Putamen (tissue), 1 donor: ENCODE data around the gene ENDOV.
"Not testable (repeated sequence)": the region's sequence is repeated elsewhere in the genome, so short reads cannot be mapped to it uniquely, and the experiment has no call there.

ENCODE experiments used
- DNase-seq: peaks from one replicate; pipeline ENCODE4 v3.0.0-alpha.2; 2016; ENCODE audit warnings: low spot score

The ENDOV gene

GRCh38 chr17:80388601-80389000, 26.4 kb upstream of the ENDOV start:
- no peak for DNase-seq

DNA sequence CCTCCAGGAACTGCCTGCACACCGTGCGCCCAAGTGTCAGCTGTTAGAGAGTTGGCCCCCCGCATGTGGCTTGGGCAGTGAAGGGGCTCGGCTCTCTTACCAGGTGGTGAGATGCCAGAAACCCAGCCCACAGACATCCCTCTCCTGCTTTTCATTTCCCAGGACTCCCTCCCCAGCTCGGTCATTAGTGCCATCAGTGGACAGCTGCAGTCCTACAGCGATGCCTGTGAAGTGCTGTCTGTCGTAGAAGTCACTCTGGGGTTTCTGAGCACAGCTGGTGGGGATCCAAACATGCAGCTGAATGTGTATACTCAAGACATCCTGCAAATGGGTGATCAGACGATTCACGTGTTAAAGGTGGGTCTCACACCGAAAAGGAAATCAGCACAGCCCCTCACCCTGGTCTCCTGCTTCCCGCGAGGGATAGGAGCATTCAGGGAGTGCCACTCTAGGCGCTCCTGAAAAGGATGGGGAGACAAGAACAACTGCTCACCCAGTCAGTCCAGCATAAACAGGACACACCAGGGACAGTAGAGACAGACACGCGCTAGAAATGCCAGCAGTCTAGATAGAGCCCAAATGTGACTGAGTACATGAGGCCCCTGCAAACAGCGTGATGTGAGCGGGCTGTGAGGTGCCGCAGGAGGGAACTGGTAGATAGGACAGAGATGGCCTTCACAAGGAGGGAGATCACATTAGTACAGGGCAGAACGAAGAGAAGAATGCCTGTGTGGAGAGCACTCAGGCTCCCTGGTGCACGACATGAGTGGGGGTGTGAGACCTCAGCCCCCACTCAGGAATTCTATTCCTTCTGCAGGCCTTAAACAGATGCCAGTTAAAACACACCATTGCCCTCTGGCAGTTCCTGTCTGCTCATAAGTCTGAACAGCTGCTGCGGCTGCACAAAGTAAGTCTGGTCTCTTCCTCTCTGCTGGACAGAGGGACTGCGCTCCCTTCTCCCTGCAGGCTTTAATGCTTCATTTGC, 25.7 kb upstream of the ENDOV start:
- DNase-seq = no peak

DNA sequence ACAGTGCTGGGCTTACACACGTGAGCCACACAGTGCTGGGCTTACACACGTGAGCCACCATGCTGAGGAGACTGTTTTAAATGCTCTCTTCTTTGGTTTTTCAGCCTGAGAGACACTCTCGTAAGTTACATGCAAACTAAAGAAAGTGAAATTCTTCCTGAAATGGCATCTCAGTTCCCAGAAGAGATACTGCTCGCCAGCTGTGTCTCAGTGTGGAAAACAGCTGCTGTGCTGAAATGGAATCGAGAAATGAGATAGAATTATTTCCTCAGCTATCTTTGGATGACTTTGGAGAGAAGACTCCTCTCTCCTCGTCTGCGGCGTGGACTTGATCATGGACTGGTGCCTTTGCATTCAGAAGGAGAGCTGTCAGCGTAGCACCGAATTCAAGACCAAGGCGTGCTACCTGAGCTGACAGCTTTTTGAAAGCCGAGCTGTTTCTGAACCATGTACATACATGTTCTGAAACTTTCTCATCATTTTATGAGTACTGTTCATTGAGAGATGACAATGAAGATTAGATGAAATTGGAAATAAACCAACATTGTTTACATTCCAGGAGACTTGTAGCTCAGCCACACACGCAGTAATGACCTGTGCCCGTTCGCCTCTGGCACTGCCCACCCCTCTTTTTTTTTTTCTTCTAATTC, 21.6 kb upstream of the ENDOV start:
- DNase-seq = no peak

DNA sequence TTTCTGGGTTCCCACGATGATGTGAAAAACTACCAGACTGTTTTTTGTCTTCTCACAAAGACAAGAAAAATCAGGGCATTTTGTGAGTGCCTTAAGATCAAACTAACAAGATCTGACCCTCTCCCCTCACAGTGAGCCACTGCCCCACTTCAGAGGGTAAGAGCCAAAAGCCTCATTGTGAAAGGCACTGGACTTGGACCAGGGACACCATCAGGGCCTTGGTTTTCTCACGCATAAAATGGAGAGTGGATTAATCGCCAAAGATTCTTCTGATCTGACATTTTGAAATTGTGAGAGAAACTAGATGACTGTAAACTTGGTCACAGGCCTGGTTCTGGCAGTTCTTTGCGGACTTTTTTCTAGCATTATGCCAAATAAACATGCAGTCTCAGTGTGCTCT, 21.0 kb upstream of the ENDOV start:
- no peak for DNase-seq

- DNase-seq = no peak
These were observed 20.2 kb upstream of the ENDOV start for GRCh38 chr17:80394629-80395216.

GRCh38 chr17:80395402-80396151, 19.4 kb upstream of the ENDOV start:
- DNase-seq = no peak

DNA sequence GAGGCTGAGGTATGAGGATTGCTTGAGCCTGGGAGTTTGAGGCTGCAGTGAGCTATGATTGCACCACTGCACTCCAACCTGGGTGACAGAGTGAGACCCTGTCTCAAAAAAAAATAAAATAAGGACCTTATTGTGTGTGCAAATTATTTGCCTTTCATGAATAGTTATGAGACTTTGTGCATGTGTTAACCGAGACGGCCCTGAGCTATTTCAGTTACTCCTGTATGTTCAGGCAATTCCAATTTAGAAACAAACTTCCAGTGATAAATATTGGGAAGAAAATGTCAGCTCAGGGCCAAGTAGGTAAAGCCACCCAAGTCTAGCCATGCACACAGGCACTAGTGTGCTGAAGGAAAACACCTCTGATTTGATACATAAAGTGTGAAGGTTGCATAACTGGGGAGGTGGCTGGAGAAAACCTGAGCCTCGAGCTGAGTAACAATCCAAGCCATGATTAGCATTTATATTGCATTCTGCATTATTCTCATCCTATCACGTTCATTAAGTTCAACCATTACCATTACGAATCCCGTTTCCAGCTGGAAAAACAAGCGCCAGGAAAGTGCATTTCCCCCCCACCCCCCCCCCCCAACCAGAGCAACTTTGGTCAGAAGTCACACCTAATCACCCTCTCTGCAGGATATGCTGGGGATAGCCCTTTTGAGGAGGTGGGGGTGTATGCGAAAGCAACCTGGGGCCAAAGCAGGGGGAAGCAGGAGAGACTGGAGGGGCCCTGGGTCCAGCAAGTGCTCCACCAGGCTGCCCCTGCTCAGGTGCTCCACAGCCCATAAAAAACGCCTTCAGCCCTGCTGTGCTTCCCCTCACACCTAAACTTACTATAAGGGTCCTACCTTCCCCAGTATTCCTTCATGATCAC, 18.6 kb upstream of the ENDOV start:
- DNase-seq = no peak

DNA sequence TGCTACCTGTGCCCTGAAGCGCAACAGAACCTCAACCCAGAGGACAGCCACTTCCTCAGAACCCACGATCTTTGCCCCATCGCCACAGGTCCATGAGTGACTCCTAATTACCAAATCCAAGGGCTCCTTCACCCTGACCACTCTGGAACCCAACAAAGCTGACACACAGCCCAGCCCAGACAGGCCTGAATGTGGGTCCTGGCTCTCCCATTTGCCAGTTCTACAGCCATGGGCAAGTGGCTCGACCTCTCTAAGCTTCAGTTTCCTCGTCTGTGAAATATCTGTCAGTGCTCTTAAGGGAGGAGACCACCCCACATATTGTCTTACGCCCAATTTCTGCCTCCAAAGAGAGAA, 18.0 kb upstream of the ENDOV start:
- no peak for DNase-seq

DNA sequence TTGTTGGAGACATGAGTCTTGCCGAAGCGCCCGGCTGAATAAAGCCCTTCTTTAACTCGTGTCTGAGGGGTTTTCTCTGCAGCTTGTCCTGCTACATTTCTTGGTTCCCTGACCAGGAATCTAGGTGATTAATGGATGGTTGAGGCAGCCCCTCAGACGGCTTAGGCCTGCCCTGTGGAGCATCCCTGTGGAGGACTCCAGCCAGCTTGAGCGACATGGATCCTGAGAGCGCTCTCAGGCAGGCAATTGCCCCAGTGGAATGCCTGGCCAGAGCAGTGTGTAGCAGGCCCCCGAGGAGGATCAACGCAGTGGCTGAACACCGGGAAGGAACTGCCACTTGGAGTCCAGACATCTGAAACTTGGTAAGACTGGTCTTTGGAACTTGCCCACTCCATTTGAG, 17.3 kb upstream of the ENDOV start:
- no peak for DNase-seq

DNA sequence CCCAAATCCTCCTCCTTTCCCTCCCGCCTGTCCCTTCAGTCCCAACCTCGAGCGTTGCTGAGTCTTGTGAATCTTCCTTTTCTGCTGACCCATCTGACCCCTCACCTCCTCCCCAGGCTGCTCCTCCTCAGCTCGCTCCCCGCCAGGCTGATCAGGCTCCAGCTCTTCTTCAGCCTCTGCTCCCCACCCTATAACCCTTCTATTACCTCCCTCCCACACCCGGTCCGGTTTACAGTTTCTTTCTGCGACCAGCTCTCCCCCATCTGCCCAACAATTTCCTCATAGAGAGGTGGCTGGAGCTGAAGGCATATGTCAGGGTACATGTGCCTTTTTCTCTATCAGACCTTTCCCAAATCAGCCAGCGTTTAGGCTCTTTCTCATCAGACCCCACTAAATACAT, 13.9 kb upstream of the ENDOV start:
- DNase-seq = not testable (repeated sequence)

GRCh38 chr17:80402102-80402501, 12.9 kb upstream of the ENDOV start:
- DNase-seq = not testable (repeated sequence)

- DNase-seq = no peak
These were observed 12.0 kb upstream of the ENDOV start for GRCh38 chr17:80402959-80403358.

GRCh38 chr17:80406146-80406545, 8.8 kb upstream of the ENDOV start:
- DNase-seq = no peak

DNA sequence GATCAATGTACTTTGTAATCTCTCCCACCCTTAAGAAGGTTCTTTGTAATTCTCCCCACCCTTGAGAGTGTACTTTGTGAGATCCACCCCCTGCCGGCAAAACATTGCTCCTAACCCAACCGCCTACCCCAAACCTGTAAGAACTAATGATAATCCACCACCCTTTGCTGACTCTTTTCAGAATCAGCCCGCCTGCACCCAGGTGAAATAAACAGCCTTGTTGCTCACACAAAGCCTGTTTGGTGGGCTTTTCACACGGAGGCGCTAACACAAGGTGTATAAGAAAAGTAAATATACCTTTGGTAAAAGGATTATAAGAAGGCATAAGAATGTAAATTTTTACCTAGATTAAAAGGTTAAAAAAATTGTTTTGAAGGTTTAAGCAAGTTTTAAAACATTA, 7.0 kb upstream of the ENDOV start:
- not testable (repeated sequence) for DNase-seq

DNA sequence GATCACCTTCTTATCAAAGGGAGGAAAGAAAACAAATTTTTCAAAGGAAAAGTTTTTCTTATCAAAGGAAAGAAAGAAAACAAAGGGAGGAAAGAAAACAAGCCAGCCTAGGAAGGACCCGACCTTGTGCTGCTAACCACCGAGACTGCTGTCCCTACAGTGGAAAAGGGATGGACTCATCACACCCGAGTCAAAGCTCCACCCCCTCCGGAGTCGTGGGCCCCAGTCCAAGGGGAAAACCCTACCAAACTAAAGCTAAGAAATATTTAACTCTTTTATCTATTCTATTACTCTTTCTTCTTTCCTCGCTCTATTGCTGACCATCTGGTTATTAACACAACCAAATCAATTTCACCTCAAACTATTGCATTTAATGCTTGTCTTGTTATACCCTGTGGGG, 6.1 kb upstream of the ENDOV start:
- no peak for DNase-seq

- no peak for DNase-seq
These were observed 5.3 kb upstream of the ENDOV start for GRCh38 chr17:80409626-80410025.

DNA sequence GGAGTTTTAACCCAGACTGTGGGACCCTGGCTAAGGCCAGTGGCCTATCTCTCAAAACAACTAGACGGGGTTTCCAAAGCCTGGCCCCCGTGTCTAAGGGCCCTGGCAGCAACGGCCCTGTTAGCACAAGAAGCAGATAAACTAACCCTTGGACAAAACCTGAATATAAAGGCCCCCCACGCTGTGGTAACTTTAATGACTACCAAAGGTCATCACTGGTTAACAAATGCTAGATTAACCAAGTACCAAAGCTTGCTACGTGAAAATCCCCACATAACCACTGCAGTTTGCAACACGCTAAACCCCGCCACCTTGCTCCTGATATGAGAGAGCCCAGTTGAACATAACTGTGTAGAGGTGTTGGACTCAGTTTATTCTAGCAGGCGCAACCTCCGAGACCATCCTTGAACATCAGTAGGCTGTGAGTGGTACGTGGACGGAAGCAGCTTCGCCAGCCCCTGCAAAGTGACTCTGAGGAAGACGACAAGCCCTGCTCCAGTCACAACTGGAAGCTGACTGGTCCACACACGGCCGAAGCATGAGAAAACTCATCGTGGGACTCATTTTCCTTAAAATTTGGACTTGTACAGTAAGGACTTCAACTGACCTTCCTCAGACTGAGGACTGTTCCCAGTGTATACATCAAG, 4.4 kb upstream of the ENDOV start:
- not testable (repeated sequence) for DNase-seq

DNA sequence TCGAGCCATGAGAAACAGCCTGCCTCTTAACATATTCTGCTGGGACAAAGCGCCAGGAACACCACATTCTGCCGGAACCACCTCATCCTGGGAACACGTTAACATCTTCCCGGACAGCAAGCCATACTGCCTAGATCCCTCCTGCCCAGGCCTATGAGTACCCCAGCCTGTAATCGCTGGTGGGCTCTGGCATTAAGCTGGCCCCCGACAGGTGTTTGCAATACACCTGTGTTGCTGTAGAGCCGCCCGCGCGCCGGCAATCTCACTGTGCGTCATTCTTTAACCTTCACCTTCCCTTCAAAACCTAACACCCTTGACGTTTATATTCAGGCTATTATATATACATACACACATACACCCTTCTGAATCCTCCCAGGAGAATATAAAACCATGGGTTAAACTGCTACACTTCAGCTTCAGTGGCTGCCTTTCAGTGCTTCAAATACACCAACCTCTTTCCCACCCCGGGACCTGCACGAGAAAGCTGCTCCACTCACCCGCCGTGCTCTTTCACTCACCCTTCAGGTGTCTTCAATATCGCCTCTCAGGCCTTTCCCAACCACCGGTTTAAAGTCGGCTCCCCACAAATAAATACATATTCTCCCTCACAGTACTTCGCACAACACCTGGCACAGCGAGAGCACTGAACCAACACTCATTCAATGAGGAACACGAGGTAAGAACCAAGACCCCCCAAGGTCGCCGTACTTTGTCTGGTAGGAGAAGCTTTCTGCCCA, 1.0 kb upstream of the ENDOV start:
- no peak for DNase-seq

GRCh38 chr17:80414508-80414802, 512 bp upstream of the ENDOV start:
- DNase-seq = no peak

- DNase-seq = no peak
These were observed 715 bp downstream of the ENDOV start for GRCh38 chr17:80415626-80416137.
